Mesodermal cell (in vitro differentiated cells): Measurements from ENCODE around the gene PUS7L.
A peak's percentile ranks its signal among the peaks of the same experiment; 100 is the strongest.
"Not testable (repeated sequence)": the region's sequence is repeated elsewhere in the genome, so short reads cannot be mapped to it uniquely, and the experiment has no call there.

Experiments
- H3K27ac ChIP-seq: 2 replicates; pipeline ENCODE4 v1.7.0; 2013; ENCODE audit warnings: mild to moderate bottlenecking, low read depth, low read length, moderate library complexity; ENCODE audit not compliant: severe bottlenecking
- H3K36me3 ChIP-seq: 2 replicates; pipeline ENCODE4 v1.7.1; 2013; ENCODE audit warnings: mild to moderate bottlenecking, low read length, moderate library complexity; ENCODE audit not compliant: control insufficient read depth, insufficient read depth
- H3K4me1 ChIP-seq: one replicate; pipeline ENCODE4 v1.7.1; 2013; ENCODE audit warnings: mild to moderate bottlenecking, low read length; ENCODE audit not compliant: insufficient read depth, control insufficient read depth, poor library complexity, severe bottlenecking
- H3K4me3 ChIP-seq: 2 replicates; pipeline ENCODE4 v1.7.0; 2013; ENCODE audit warnings: low read length, control low read depth, mild to moderate bottlenecking; ENCODE audit not compliant: insufficient read depth, poor library complexity, severe bottlenecking; ENCODE audit errors: extremely low read depth
- H3K9me3 ChIP-seq: 2 replicates; pipeline ENCODE4 v1.7.1; 2013; ENCODE audit warnings: mild to moderate bottlenecking, low read length, moderate library complexity; ENCODE audit not compliant: control insufficient read depth
- WGBS, 2 experiments: methylation state at CpG; one replicate each; pipeline ENCODE4 v1.1.5; 2013; ENCODE audit warnings: missing lambda C conversion rate in 2 of 2; ENCODE audit not compliant: insufficient coverage in 2 of 2; 5-methylcytosine and 5-hydroxymethylcytosine counted together

The PUS7L gene

DNA sequence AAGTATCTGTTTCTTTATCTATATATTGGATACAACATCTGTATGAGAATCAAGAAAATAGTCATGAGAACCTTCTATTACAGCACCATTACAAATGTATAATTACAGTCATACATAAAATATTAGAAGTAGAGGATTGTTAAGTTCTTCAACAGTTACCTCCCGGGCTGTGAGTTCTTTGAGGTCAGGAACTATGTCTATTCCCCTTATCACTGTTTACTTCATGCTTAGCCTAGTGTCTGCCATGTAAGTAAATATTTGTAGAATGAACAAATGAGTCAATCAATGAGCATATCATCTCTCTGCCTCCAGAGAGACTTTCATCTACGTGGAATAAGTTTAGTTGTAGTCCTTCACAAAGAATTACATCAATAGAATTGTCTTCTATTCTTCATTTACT, 47.2 kb downstream of the PUS7L start:
- no peak overlapping the region for H3K4me3 ChIP-seq
- no peaks in the 10 kb centered on the region for H3K9me3 ChIP-seq
- no peaks in the 10 kb centered on the region for H3K4me1 ChIP-seq
- WGBS, 2 experiments: 83% methylated on average over 1 of the region's 2 CpGs; no CpG with 5 or more reads in 1 of the 2 experiments
- H3K36me3 ChIP-seq: no peaks in the 10 kb centered on the region
- H3K27ac ChIP-seq: no peak overlapping the region

DNA sequence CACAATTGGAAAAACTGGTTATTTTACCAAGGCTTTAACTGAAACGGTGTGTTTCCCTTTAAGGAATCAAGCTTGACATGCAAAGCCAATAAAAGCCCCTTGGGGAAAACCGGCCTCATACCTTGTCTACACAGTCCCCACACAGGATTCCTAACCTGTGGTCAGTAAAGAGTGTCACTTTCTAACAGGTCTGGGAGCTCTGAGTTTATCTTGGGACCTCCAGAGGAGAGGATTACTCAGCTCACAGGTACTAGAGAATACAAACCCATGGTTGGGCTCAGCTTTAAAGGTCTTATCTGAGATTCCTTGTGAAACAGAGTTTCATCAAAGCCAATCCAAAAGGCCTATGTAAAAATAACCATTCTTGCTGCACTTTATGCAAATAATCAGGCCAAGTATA, 54.8 kb downstream of the PUS7L start:
- not testable (repeated sequence) for H3K4me3 ChIP-seq, H3K36me3 ChIP-seq, H3K27ac ChIP-seq, H3K9me3 ChIP-seq, H3K4me1 ChIP-seq
- 17% methylated on average over 1 of the region's 2 CpGs; no CpG with 5 or more reads in 1 of the 2 experiments for WGBS, 2 experiments

DNA sequence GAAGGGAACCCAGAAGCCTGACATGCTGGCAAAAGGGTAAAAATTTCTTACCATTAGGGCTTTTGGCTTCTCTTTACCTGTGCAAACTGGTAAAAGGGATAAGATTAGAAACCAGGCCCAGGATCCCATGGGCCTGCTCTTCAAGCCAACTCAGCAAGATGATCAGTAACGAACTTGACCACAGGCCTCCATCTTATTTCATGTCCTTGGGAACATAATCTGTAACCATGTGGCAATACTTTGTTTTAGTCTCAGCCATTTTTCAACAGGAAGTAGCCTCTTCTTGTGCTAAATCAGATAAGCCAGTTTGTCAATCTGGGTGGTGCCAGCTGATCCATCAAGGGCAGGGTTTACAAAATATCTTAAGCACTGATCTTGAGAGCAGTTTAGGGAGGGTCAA, 57.4 kb downstream of the PUS7L start:
- H3K4me1 ChIP-seq, H3K9me3 ChIP-seq, H3K36me3 ChIP-seq, H3K27ac ChIP-seq, H3K4me3 ChIP-seq: not testable (repeated sequence)
- 86 to 92% methylated on average over 1 of the region's 1 CpG for WGBS, 2 experiments

DNA sequence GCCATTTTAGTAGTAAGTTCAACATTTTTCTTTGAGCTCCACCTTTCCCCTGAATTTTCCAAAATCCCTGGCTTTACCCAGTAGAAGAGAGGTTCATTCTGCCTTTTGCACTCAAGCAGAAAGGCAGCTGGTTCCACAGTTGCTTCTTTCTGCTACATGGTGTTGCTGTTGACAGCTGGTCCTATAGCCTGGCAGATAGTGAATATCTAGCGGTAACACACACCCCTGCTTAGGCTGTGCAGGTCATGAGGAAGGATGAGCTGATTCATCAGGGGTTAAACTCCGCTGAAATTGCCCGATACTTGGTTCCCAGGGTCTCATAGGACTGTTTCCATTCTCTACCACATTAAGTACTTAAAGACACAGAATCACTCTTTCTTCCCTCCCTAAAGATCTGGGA, 62.4 kb downstream of the PUS7L start:
- no peaks in the 10 kb centered on the region for H3K36me3 ChIP-seq
- H3K27ac ChIP-seq: no peak overlapping the region
- H3K4me1 ChIP-seq: peaks cover 13% of the 10 kb centered on the region
- WGBS, 2 experiments: 89 to 100% methylated on average over 1 to 2 of the region's 3 CpGs
- H3K9me3 ChIP-seq: no peaks in the 10 kb centered on the region
- no peak overlapping the region for H3K4me3 ChIP-seq

DNA sequence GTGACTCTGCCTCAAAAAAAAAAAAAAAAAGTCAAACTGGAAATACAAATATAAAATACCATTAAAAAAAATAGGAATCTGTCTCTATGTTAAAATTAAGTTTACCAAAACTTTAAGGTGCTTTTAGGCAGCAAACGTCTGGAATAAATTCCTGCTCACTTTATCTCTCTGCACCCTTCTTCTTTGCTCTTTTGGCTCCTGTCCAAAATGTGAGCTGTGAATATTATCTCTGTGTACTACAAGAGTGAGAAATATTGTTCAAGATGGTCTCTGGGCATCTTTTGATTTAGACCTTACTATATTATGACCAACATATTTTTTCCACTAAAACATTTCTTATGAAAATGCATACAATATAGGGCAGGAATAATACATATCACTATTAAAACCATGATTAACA, 63.7 kb downstream of the PUS7L start:
- Histone ChIP-seq H3K36me3 (no peaks in the 10 kb centered on the region), H3K9me3 (no peaks in the 10 kb centered on the region), H3K27ac (no peak overlapping the region), H3K4me1 (peaks cover 13% of the 10 kb centered on the region), H3K4me3 (no peak overlapping the region)
- no CpG with 5 or more reads among the region's 1 CpG for WGBS, 2 experiments

DNA sequence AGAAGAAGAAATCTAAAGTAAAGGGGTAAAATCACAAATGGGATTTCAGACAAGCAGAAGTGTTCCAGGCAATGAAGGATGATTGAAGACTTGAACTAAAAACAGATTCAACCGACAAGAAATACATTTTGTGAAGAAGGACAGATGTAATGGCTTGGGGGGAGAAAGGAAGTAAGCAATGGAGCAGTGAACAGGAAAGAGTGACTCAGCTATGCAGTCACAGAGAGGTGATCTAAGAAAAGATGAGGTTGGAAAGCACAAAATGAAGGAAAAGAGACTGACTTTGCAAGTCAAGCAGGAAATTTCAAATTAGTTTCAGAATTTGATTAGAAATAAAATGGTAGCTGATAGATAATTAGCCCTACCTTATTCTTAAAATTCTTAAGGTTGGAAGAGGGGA, 66.5 kb downstream of the PUS7L start:
- H3K36me3 ChIP-seq: no peaks in the 10 kb centered on the region
- H3K9me3 ChIP-seq: no peaks in the 10 kb centered on the region
- H3K4me3 ChIP-seq: no peak overlapping the region
- peaks cover 13% of the 10 kb centered on the region for H3K4me1 ChIP-seq
- H3K27ac ChIP-seq: peak overlapping the region; percentile 74
- WGBS, 2 experiments: 50 to 57% methylated on average over 1 of the region's 1 CpG

DNA sequence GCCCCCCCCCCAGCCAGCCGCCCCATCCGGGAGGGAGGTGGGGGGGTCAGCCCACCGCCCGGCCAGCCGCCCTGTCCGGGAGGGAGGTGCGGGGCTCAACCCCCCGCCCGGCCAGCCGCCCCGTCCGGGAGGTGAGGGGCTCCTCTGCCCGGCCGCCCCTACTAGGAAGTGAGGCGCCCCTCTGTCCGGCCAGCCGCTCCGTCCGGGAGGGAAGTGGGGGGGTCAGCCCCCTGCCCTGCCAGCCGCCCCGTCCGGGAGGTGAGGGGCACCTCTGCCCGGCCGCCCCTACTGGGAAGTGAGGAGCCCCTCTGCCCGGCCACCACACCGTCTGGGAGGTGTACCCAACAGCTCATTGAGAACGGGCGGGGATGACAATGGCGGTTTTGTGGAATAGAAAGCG, 73.1 kb downstream of the PUS7L start:
- H3K9me3 ChIP-seq, H3K27ac ChIP-seq: not testable (repeated sequence)
- WGBS, 2 experiments: 89 to 100% methylated on average over 2 to 11 of the region's 30 CpGs

DNA sequence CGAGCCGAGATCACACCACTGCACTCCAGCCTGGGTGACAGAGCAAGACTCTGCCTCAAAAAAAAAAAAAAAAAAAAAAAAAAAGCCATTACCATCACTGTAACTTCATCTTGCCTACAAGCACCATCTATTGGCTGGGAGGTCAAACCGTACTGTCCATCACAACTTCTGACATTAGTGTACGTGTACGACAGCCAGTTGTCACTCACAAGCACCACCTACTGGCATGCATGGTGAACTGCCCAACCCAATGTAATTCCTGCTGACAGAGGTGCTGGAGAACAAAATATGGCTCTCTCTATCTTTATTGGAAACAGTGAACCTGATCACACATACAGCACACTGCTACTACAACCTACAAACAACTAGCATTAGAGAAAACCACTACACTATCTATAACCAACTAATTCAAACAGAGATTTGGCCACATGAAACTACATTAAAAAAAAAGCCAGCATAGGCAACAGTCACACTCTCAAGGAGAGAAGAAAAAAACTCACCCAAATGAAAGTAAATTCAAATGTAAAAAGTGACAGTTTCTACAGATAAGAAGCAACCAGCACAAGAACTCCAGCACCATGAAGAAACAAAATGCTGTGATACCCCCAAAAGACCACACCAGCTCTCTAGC, 82.3 kb downstream of the PUS7L start:
- Histone ChIP-seq H3K4me3 (no peak overlapping the region), H3K4me1 (no peaks in the 10 kb centered on the region), H3K27ac (no peak overlapping the region), H3K36me3 (no peaks in the 10 kb centered on the region), H3K9me3 (no peaks in the 10 kb centered on the region)
- 60% methylated on average over 3 of the region's 5 CpGs; no CpG with 5 or more reads in 1 of the 2 experiments for WGBS, 2 experiments

More for the DNA sequence above, 73.1 kb downstream of the PUS7L start:
- H3K4me3 ChIP-seq, H3K4me1 ChIP-seq, H3K36me3 ChIP-seq: not testable (repeated sequence)

DNA sequence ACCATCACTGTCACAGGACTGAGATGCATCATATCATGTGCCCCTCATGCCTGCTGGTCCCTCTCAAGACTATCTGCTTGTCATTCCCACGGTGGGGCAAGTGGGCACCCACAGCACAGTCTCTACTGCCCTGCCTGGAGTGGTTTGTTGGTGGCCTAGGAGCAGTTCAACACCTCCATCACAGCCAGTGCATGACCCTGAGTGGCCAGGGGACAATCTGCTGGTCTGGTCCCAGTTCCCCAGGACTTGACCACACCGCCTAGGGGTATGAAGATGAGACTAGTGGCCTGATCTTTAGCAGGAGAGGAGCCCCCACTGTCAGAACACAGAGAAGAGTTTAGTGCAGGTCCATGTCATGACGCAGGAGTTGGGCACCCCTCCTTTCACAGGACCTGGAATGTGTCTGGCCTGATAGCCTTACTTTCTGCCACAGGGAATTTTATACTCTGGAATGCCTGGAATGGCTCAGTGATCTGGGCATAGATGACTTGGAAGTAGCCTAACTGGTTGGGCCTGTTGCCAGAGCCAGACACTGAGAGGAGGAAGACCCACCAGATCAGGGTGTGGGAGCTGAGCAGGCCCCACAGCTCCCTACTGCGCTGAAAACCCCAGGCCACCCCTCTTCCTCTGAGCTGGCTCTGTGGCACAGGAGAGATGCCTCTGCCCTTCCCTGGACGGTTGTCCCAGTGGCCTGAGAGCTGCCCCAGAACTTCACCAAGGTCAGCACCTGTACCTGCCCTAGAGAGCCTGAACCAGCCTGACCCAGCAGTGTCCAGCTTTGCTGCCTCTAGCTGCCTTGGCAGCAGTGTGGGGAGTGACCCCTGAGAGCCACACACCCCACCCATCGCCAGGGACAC, 83.3 kb downstream of the PUS7L start:
- WGBS, 2 experiments: 56 to 89% methylated on average over 3 of the region's 6 CpGs
- Histone ChIP-seq H3K36me3 (no peaks in the 10 kb centered on the region), H3K4me3 (no peak overlapping the region), H3K27ac (no peak overlapping the region), H3K4me1 (no peaks in the 10 kb centered on the region), H3K9me3 (no peaks in the 10 kb centered on the region)

DNA sequence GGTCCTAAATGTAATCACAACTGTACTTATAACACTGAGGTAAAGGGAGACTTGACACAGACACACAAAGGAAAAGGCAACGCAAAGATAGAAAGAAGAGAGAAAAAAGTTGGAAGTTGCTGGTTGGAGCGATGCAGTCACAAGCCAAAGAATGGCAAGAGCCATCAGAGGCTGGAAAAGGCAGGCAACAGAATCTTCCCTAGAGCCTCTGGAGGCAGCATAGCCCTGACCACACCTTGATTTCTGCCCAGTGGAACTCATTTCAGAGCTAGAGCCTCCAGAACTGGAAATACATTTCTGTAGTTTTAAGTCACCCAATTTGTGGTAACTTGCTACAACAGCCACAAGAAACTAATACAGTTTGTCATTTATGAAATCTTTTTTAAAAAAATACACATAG, 89.2 kb downstream of the PUS7L start:
- H3K4me1 ChIP-seq: no peaks in the 10 kb centered on the region
- 87% methylated on average over 2 of the region's 2 CpGs; no CpG with 5 or more reads in 1 of the 2 experiments for WGBS, 2 experiments
- no peaks in the 10 kb centered on the region for H3K36me3 ChIP-seq
- H3K4me3 ChIP-seq: no peak overlapping the region
- H3K27ac ChIP-seq: no peak overlapping the region
- H3K9me3 ChIP-seq: no peaks in the 10 kb centered on the region
